HepG2 (cell line): Measurements from ENCODE around the gene PRR15L. TPM values are rescaled to one million over a fixed set of nuclear protein-coding genes. Genes with fewer than 3 reads are reported as not detected.
A peak's percentile ranks its signal among the peaks of the same experiment; 100 is the strongest.

ENCODE experiments used
- ATAC-seq: fragments of 200-7000 bp; cut with Tn5 transposase; 3 replicates; pipeline ENCODE4 v1.9.1; 2020; ENCODE audit warnings: mild to moderate bottlenecking, moderate library complexity
- BruUV-seq: library from RNA; stranded (reverse); fragments of 400-500 nt; replicated peaks from 2 replicates; lab custom pipeline; 2021; lab: Mats Ljungman, UMichigan
- CTCF ChIA-PET: fragments of 300-600 bp; formaldehyde crosslinking; extraction: SDS; loops from one replicate; lab custom pipeline; 2021; ENCODE audit warnings: low total read pairs, inconsistent platforms, low intra/inter-chr PET ratio; lab: Yijun Ruan, JAX
- POLR2A ChIA-PET: fragments of 350-600 bp; sonication (Branson Sonifier 250); formaldehyde crosslinking; loops from one replicate; lab custom pipeline; 2020; ENCODE audit warnings: antibody characterized with exemption, inconsistent platforms; lab: Yijun Ruan, JAX
- DNase-seq: peaks from one replicate; pipeline ENCODE4 v3.0.0-alpha.2; 2015; ENCODE audit warnings: low spot score
- FAIRE-seq: peaks from 3 replicates; lab custom pipeline; 2011; peaks lifted over from hg19 to GRCh38; lab: Jason Lieb, UNC
- H2AFZ ChIP-seq: one replicate; pipeline ENCODE4 v1.6.1; 2011; ENCODE audit warnings: low read length, inconsistent platforms
- H3K27ac ChIP-seq: fragments of 300-600 bp; 3 replicates; pipeline ENCODE4 v1.8.0; 2011; ENCODE audit warnings: mixed run types, mild to moderate bottlenecking, mixed read lengths, low read length, inconsistent platforms; ENCODE audit not compliant: insufficient read depth; ENCODE audit errors: extremely low read length
- H3K27me3 ChIP-seq, 2 experiments: fragments of 200-600 bp in 1 of 2; 2 replicates in 1 of 2; 3 replicates in 1 of 2; pipeline versions ENCODE4 v1.6.0 to v1.8.0; 2011; ENCODE audit warnings: low read length in 2 of 2, mild to moderate bottlenecking in 2 of 2, moderate library complexity in 2 of 2, inconsistent platforms in 1 of 2; ENCODE audit not compliant: insufficient read depth in 2 of 2, control insufficient read depth in 1 of 2
- H3K36me3 ChIP-seq, 2 experiments: fragments of 200-600 bp in 1 of 2; replicated peaks in 1 of 2; 2 replicates in 1 of 2; 3 replicates in 1 of 2; pipeline versions ENCODE4 v1.5.1 to v1.8.0; 2011; ENCODE audit warnings: low read length in 2 of 2, inconsistent platforms in 1 of 2; ENCODE audit not compliant: insufficient read depth in 2 of 2, control insufficient read depth in 1 of 2
- H3K4me1 ChIP-seq: 2 replicates; pipeline ENCODE4 v1.5.1; 2012; ENCODE audit warnings: low read length, inconsistent platforms; ENCODE audit not compliant: insufficient read depth
- H3K4me2 ChIP-seq: 2 replicates; pipeline ENCODE4 v1.6.0; 2011; ENCODE audit warnings: low read depth, low read length, inconsistent platforms
- H3K4me3 ChIP-seq, 3 experiments: fragments of 200-600 bp in 1 of 3; sonication (generic), shearing (Covaris generic) in 1 of 3; replicated peaks in 1 of 3; 2 replicates each; pipeline ENCODE4 v1.5.1; 2011 to 2016; ENCODE audit warnings: low read length in 3 of 3, inconsistent platforms in 2 of 3, low read depth in 2 of 3, mild to moderate bottlenecking in 2 of 3, control low read depth in 1 of 3, mixed read lengths in 1 of 3; ENCODE audit not compliant: insufficient read depth in 1 of 3
- H3K79me2 ChIP-seq: one replicate; pipeline ENCODE4 v1.6.1; 2011; ENCODE audit warnings: low read length, inconsistent platforms; ENCODE audit not compliant: insufficient read depth
- H3K9ac ChIP-seq: 2 replicates; pipeline ENCODE4 v1.6.0; 2011; ENCODE audit warnings: mild to moderate bottlenecking, low read depth, low read length, inconsistent platforms; ENCODE audit not compliant: insufficient read depth
- H3K9me3 ChIP-seq: 2 replicates; pipeline ENCODE4 v1.5.1; 2012; ENCODE audit warnings: mild to moderate bottlenecking, low read length
- H4K20me1 ChIP-seq: 2 replicates; pipeline ENCODE4 v1.6.0; 2011; ENCODE audit warnings: inconsistent platforms, mild to moderate bottlenecking, low read length, moderate library complexity; ENCODE audit not compliant: insufficient read depth
- CREB1 ChIP-seq, 2 experiments: fragments of 450-650 bp in 1 of 2; IDR thresholded peaks; 2 replicates each; pipeline ENCODE4 v1.6.1; 2016 to 2017; ENCODE audit warnings: control low read depth in 1 of 2, mild to moderate bottlenecking in 1 of 2, missing compliant biosample characterization in 1 of 2, missing genetic modification characterization in 1 of 2
- IRF2 ChIP-seq: IDR thresholded peaks from 2 replicates; pipeline ENCODE4 v1.6.1; 2018; ENCODE audit warnings: missing genetic modification reagents, missing compliant biosample characterization
- MLLT10 ChIP-seq: sonication (generic); formaldehyde crosslinking; IDR thresholded peaks from 2 replicates; pipeline ENCODE4 v1.4.0; 2020; ENCODE audit warnings: missing genetic modification reagents
- MNT ChIP-seq: fragments of 450-650 bp; IDR thresholded peaks from 2 replicates; pipeline ENCODE4 v1.6.1; 2016
- NR1H2 ChIP-seq: sonication (generic); formaldehyde crosslinking; IDR thresholded peaks from 2 replicates; pipeline ENCODE4 v1.8.1; 2022; ENCODE audit warnings: low read depth, missing genetic modification reagents, borderline replicate concordance
- STAG1 ChIP-seq: sonication (generic); formaldehyde crosslinking; IDR thresholded peaks from 2 replicates; pipeline ENCODE4 v1.4.0; 2020; ENCODE audit warnings: missing genetic modification reagents
- ZNF136 ChIP-seq: sonication (generic); formaldehyde crosslinking; IDR thresholded peaks from 2 replicates; pipeline ENCODE4 v1.8.1; 2022; ENCODE audit warnings: low read depth, mild to moderate bottlenecking, moderate library complexity, missing genetic modification reagents
- ZNF530 ChIP-seq: sonication (generic); formaldehyde crosslinking; IDR thresholded peaks from 2 replicates; pipeline ENCODE4 v1.5.0; 2020; ENCODE audit warnings: low read depth, mild to moderate bottlenecking, missing genetic modification reagents
- WGBS: methylation state at CpG from one replicate; pipeline ENCODE4 v1.1.6; 2017; ENCODE audit warnings: low lambda C conversion rate; 5-methylcytosine and 5-hydroxymethylcytosine counted together
- in situ Hi-C: cut with HindIII; loops from 2 replicates; pipeline ENCODE4 v1.10.0; 2017; ENCODE audit warnings: low pct_unique_long_range_greater_than_20kb; ENCODE audit not compliant: extremely low pct_ligation_motif_present
- intact Hi-C: fragments of 100-400 bp; cut with micrococcal nuclease; formaldehyde crosslinking; loops from one replicate; pipeline ENCODE4 v1.10.0; 2022; ENCODE audit not compliant: unreplicated experiment
- polyA plus RNA-seq, 8 experiments: library from polyadenylated mRNA; depleted of rRNA in 3 of 8; stranded (reverse) in 7 of 8; unstranded in 1 of 8; fragments of >200 nt; fragmentation: Illumina TruSeq in 4 of 8; extraction: Trizol in 4 of 8; gene quantifications; 2 replicates each; pipeline versions ENCODE4 v1.2.1 to v1.2.3, GENCODE V29; 2011 to 2016; ENCODE audit warnings: low read depth in 4 of 8, missing spikeins in 1 of 8, mixed read lengths in 1 of 8; ENCODE audit not compliant: insufficient read depth in 1 of 8
- total RNA-seq, 5 experiments: library from RNA; depleted of rRNA; stranded (reverse); fragments of >200 nt; fragmentation: Illumina TruSeq; extraction: Trizol; gene quantifications; 2 replicates each; pipeline ENCODE4 v1.2.3, GENCODE V29; 2016; ENCODE audit warnings: low read depth in 1 of 5

Gene PRR15L
- total and polyA plus RNA-seq, 2 of the 13 experiments (the other 11 are each of a cell fraction or from before 2014, with no cell fraction given), result 0.44 to 2.0 TPM

DNA sequence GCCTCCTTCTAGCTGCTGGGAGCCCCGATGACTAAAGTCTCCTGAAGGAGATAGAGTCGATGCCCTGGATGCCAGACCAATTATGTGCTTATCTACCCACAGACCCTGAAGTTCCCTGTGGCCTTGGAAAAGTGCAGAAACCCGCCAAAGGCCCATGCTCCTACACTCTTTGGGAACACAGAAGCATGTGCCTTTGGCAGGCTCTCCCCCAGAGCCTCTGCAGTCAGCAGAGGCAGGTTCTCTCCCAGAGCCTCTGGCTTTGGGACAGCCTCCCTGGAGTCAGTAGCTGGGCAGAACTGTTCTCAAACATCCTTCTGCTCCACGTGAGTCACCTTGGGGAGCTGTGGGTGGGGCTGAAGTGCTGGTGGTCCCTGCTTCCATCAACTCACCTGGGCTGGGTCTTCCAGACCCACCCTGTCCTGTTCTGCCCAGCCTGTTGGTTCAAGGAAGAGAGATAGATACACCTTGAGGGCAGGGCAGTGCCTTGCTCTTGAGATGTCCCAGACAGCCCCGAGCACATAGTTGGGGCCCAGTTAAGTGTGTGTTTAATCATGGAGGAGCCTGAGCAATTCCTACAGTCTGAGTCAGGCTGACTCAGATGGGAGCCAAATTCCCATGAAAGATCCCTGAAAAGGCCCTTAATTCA lies 10.0 kb upstream of the PRR15L start:
- FAIRE-seq, result no peak
- H3K9ac ChIP-seq, result no peak overlapping the region
- no peaks in the 10 kb centered on the region for H3K9me3 ChIP-seq
- H3K4me2 ChIP-seq, result peak overlapping the region; percentile 1; the same call in 1 of the 2 replicates
- peak overlapping the region; percentile 66 for H2AFZ ChIP-seq
- POLR2A ChIA-PET, result interaction anchor here (3.3 to 9.9 kb wide), 2 partner anchors 13 to 26 kb away, joined by 15 to 267 read pairs; partner anchors contain the start of genes PNPO and PRR15L
- no peaks in the 10 kb centered on the region; a peak in 1 of 5 replicates for H3K27me3 ChIP-seq
- peaks cover 61% of the 10 kb centered on the region for H3K4me1 ChIP-seq
- no peak overlapping the region for H3K27ac ChIP-seq
- H4K20me1 ChIP-seq, result no peaks in the 10 kb centered on the region
- no peaks in the 10 kb centered on the region for H3K36me3 ChIP-seq
- peaks cover 16% of the 10 kb centered on the region for H3K79me2 ChIP-seq
- CTCF ChIA-PET, result interaction anchor here (2.9 kb wide), 1 partner anchor 19 kb away, joined by 13 read pairs; no protein-coding TSS in a partner anchor
- ATAC-seq, result no peak
- no peak overlapping the region for H3K4me3 ChIP-seq
- no TSS peak for BruUV-seq
- TF ChIP-seq NR1H2 (CRISPR knock-in tag) (no peak), STAG1 (CRISPR knock-in tag) (no peak), CREB1 (IDR thresholded peaks at IDR 0.05) (no peak), CREB1 (CRISPR knock-in tag; IDR thresholded peaks at IDR 0.05) (0 out of 2 replicates have a peak, but pooled peaks have one; percentile 15), MLLT10 (no peak), ZNF136 (CRISPR knock-in tag) (no peak), MNT (0 out of 2 replicates have a peak, but pooled peaks have one; percentile 6), IRF2 (CRISPR knock-in tag) (no peak), ZNF530 (no peak)
- TF ChIP-seq, all 625 proteins: peak for 2
- DNase-seq, result no peak
- 20% methylated on average over 4 of the region's 5 CpGs for WGBS
- intact Hi-C loops (no loop called here), in situ Hi-C loops (no loop called here)
